CMK (cell line): ENCODE data around the gene NUDT7.

Experiments used
- DNase-seq: peaks from one replicate; pipeline ENCODE4 v3.0.0-alpha.2; 2010; ENCODE audit warnings: low read depth

NUDT7 gene

GRCh38 chr16:77781091-77781490, 58.8 kb downstream of the NUDT7 start:
- DNase-seq: no peak

GRCh38 chr16:77782694-77783093, 60.4 kb downstream of the NUDT7 start:
- DNase-seq: no peak

- no peak for DNase-seq
Measured at GRCh38 chr16:77784441-77785372, 62.4 kb downstream of the NUDT7 start.

GRCh38 chr16:77785373-77785764, 63.1 kb downstream of the NUDT7 start:
- no peak for DNase-seq

GRCh38 chr16:77786186-77786847, 64.0 kb downstream of the NUDT7 start:
- no peak for DNase-seq

- no peak for DNase-seq
Measured at GRCh38 chr16:77787452-77787851, 65.1 kb downstream of the NUDT7 start.

- DNase-seq: no peak
Measured at GRCh38 chr16:77788181-77789084, 66.1 kb downstream of the NUDT7 start, which contains the start of gene VAT1L. Gene VAT1L (plus strand): TSS chr16:77788564. CDS start chr16:77788683, 119 bp downstream.

- DNase-seq: no peak
Measured at GRCh38 chr16:77789085-77790008, 67.0 kb downstream of the NUDT7 start.

GRCh38 chr16:77790009-77790372, 67.7 kb downstream of the NUDT7 start:
- no peak for DNase-seq

GRCh38 chr16:77790912-77791311, 68.6 kb downstream of the NUDT7 start:
- no peak for DNase-seq
